ENCODE data around the gene TMEM88.
"Not testable (repeated sequence)": the region's sequence is repeated elsewhere in the genome, so short reads cannot be mapped to it uniquely, and the experiment has no call there.

Gene TMEM88

GRCh38 chr17:7854851-7855659, at the start of gene TMEM88:
Gene TMEM88 (plus strand): TSS chr17:7855066. CDS start chr17:7855075, 9 bp downstream.
- no peak for DNase-seq

- DNase-seq, result no peak
Measured at GRCh38 chr17:7806587-7806986, 48.3 kb upstream of the TMEM88 start.

- no peak for DNase-seq
Measured at GRCh38 chr17:7807206-7807605, 47.7 kb upstream of the TMEM88 start.

GRCh38 chr17:7809086-7809790, 45.6 kb upstream of the TMEM88 start:
- DNase-seq, result no peak

- DNase-seq, result not testable (repeated sequence)
Measured at GRCh38 chr17:7809791-7810343, 45.0 kb upstream of the TMEM88 start.

- DNase-seq, result no peak
Measured at GRCh38 chr17:7811251-7811650, 43.6 kb upstream of the TMEM88 start.

GRCh38 chr17:7814969-7815368, 39.9 kb upstream of the TMEM88 start:
- no peak for DNase-seq

- no peak for DNase-seq
Measured at GRCh38 chr17:7816926-7817642, 37.8 kb upstream of the TMEM88 start.

GRCh38 chr17:7817643-7817964, 37.3 kb upstream of the TMEM88 start:
- no peak for DNase-seq

- DNase-seq, result no peak
Measured at GRCh38 chr17:7818026-7818425, 36.8 kb upstream of the TMEM88 start.

GRCh38 chr17:7818746-7819645, 35.9 kb upstream of the TMEM88 start:
- DNase-seq, result no peak

GRCh38 chr17:7820231-7820630, 34.6 kb upstream of the TMEM88 start:
- no peak for DNase-seq

GRCh38 chr17:7822126-7822525, 32.7 kb upstream of the TMEM88 start:
- no peak for DNase-seq

GRCh38 chr17:7823581-7824001, 31.3 kb upstream of the TMEM88 start:
- DNase-seq, result no peak

- DNase-seq, result peak; percentile 84
Measured at GRCh38 chr17:7824021-7824924, 30.6 kb upstream of the TMEM88 start.

GRCh38 chr17:7825206-7825990, 29.5 kb upstream of the TMEM88 start:
- peak; percentile 93 for DNase-seq

GRCh38 chr17:7830616-7831015, 24.2 kb upstream of the TMEM88 start:
- no peak for DNase-seq

GRCh38 chr17:7831233-7831632, 23.6 kb upstream of the TMEM88 start:
- no peak for DNase-seq

GRCh38 chr17:7832431-7832830, 22.4 kb upstream of the TMEM88 start:
- DNase-seq, result no peak

GRCh38 chr17:7833011-7833794, 21.7 kb upstream of the TMEM88 start:
- DNase-seq, result no peak
